ENCODE measurements around the gene KCTD21. TPM values are rescaled to one million over a fixed set of nuclear protein-coding genes. Genes with fewer than 3 reads are reported as not detected.
"Not testable (repeated sequence)": the region's sequence is repeated elsewhere in the genome, so short reads cannot be mapped to it uniquely, and the experiment has no call there.

The KCTD21 gene
- polyA plus RNA-seq, 4 donors = 4.1 to 6.5 (median 5.6) TPM

- DNase-seq (peak; percentile 69 to 79), FAIRE-seq (no peak)
- peaks cover 0 to 21% (median 7%) of the 10 kb centered on the region in 3 donors for H3K36me3 ChIP-seq (ENCODE audit: control insufficient read depth in 3 of 3, insufficient read depth in 2 of 3, low read depth in 1 of 3, low read length in 3 of 3)
- H3K4me3 ChIP-seq (ENCODE audit: low read depth in 1 of 3, low read length in 3 of 3) = no peak overlapping the region
- no peak overlapping the region for H3K27ac ChIP-seq (ENCODE audit: low read depth in 1 of 3, low read length in 2 of 3)
- H3K27me3 ChIP-seq (ENCODE audit: control insufficient read depth in 3 of 3, insufficient read depth in 3 of 3, low read length in 3 of 3) = no peaks in the 10 kb centered on the region
- WGBS, 3 donors = 97 to 100% (median 100%) methylated on average over 3 of the region's 3 CpGs
- peaks cover 0 to 7% (median 6%) of the 10 kb centered on the region in 3 donors for H3K4me1 ChIP-seq (ENCODE audit: control insufficient read depth in 3 of 3, insufficient read depth in 2 of 3, low read depth in 1 of 3, low read length in 2 of 3)
- H3K9me3 ChIP-seq (ENCODE audit: control insufficient read depth in 2 of 2, insufficient read depth in 1 of 2, low read depth in 1 of 2, low read length in 1 of 2) = no peaks in the 10 kb centered on the region
Measured at GRCh38 chr11:78228467-78228866, 40.0 kb upstream of the KCTD21 start.

- FAIRE-seq (no peak), DNase-seq (no peak)
- no peak overlapping the region for H3K4me3 ChIP-seq (ENCODE audit: low read depth in 1 of 3, low read length in 3 of 3)
- H3K36me3 ChIP-seq (ENCODE audit: control insufficient read depth in 3 of 3, insufficient read depth in 2 of 3, low read depth in 1 of 3, low read length in 3 of 3) = peaks cover 0 to 25% (median 8%) of the 10 kb centered on the region in 3 donors
- H3K9me3 ChIP-seq (ENCODE audit: control insufficient read depth in 2 of 2, insufficient read depth in 1 of 2, low read depth in 1 of 2, low read length in 1 of 2) = no peaks in the 10 kb centered on the region
- no peaks in the 10 kb centered on the region for H3K27me3 ChIP-seq (ENCODE audit: control insufficient read depth in 3 of 3, insufficient read depth in 3 of 3, low read length in 3 of 3)
- 87 to 91% (median 89%) methylated on average over 4 of the region's 4 CpGs for WGBS, 3 donors
- no peak overlapping the region for H3K27ac ChIP-seq (ENCODE audit: low read depth in 1 of 3, low read length in 2 of 3)
- peaks cover 0 to 7% (median 6%) of the 10 kb centered on the region in 3 donors for H3K4me1 ChIP-seq (ENCODE audit: control insufficient read depth in 3 of 3, insufficient read depth in 2 of 3, low read depth in 1 of 3, low read length in 2 of 3)
Measured at GRCh38 chr11:78227921-78228320, 39.5 kb upstream of the KCTD21 start.

GRCh38 chr11:78226684-78227680 lies 38.6 kb upstream of the KCTD21 start:
- WGBS, 3 donors = 83 to 85% (median 84%) methylated on average over 12 of the region's 12 CpGs
- DNase-seq (no peak), FAIRE-seq (no peak)
- peaks cover 0 to 7% (median 6%) of the 10 kb centered on the region in 3 donors for H3K4me1 ChIP-seq (ENCODE audit: control insufficient read depth in 3 of 3, insufficient read depth in 2 of 3, low read depth in 1 of 3, low read length in 2 of 3)
- H3K36me3 ChIP-seq (ENCODE audit: control insufficient read depth in 3 of 3, insufficient read depth in 2 of 3, low read depth in 1 of 3, low read length in 3 of 3) = peaks cover 0 to 29% (median 10%) of the 10 kb centered on the region in 3 donors
- H3K9me3 ChIP-seq (ENCODE audit: control insufficient read depth in 2 of 2, insufficient read depth in 1 of 2, low read depth in 1 of 2, low read length in 1 of 2) = no peaks in the 10 kb centered on the region
- no peaks in the 10 kb centered on the region for H3K27me3 ChIP-seq (ENCODE audit: control insufficient read depth in 3 of 3, insufficient read depth in 3 of 3, low read length in 3 of 3)
- H3K4me3 ChIP-seq (ENCODE audit: low read depth in 1 of 3, low read length in 3 of 3) = no peak overlapping the region
- H3K27ac ChIP-seq (ENCODE audit: low read depth in 1 of 3, low read length in 2 of 3) = no peak overlapping the region

- WGBS, 3 donors = 94 to 98% (median 96%) methylated on average over 7 of the region's 7 CpGs
- no peak overlapping the region for H3K4me3 ChIP-seq (ENCODE audit: low read depth in 1 of 3, low read length in 3 of 3)
- H3K36me3 ChIP-seq (ENCODE audit: control insufficient read depth in 3 of 3, insufficient read depth in 2 of 3, low read depth in 1 of 3, low read length in 3 of 3) = peaks cover under 1 to 47% (median 15%) of the 10 kb centered on the region in 3 donors
Measured at GRCh38 chr11:78224906-78225420, 36.5 kb upstream of the KCTD21 start.

GRCh38 chr11:78224506-78224905 lies 36.1 kb upstream of the KCTD21 start:
- H3K27ac ChIP-seq (ENCODE audit: low read depth in 1 of 3, low read length in 2 of 3) = no peak overlapping the region
- H3K4me3 ChIP-seq (ENCODE audit: low read depth in 1 of 3, low read length in 3 of 3) = no peak overlapping the region
- H3K4me1 ChIP-seq (ENCODE audit: control insufficient read depth in 3 of 3, insufficient read depth in 2 of 3, low read depth in 1 of 3, low read length in 2 of 3) = no peaks in the 10 kb centered on the region
- no peaks in the 10 kb centered on the region for H3K27me3 ChIP-seq (ENCODE audit: control insufficient read depth in 3 of 3, insufficient read depth in 3 of 3, low read length in 3 of 3)
- H3K36me3 ChIP-seq (ENCODE audit: control insufficient read depth in 3 of 3, insufficient read depth in 2 of 3, low read depth in 1 of 3, low read length in 3 of 3) = peaks cover 3 to 52% (median 15%) of the 10 kb centered on the region in 3 donors
- FAIRE-seq = no peak
- no peak for DNase-seq
- no peaks in the 10 kb centered on the region for H3K9me3 ChIP-seq (ENCODE audit: control insufficient read depth in 2 of 2, insufficient read depth in 1 of 2, low read depth in 1 of 2, low read length in 1 of 2)
- 90 to 95% (median 91%) methylated on average over 4 of the region's 4 CpGs for WGBS, 3 donors

More at GRCh38 chr11:78224906-78225420, 36.5 kb upstream of the KCTD21 start:
- DNase-seq = no peak
- Histone ChIP-seq H3K27ac (ENCODE audit: low read depth in 1 of 3, low read length in 2 of 3) (no peak overlapping the region), H3K27me3 (ENCODE audit: control insufficient read depth in 3 of 3, insufficient read depth in 3 of 3, low read length in 3 of 3) (no peaks in the 10 kb centered on the region), H3K4me1 (ENCODE audit: control insufficient read depth in 3 of 3, insufficient read depth in 2 of 3, low read depth in 1 of 3, low read length in 2 of 3) (no peaks in the 10 kb centered on the region), H3K9me3 (ENCODE audit: control insufficient read depth in 2 of 2, insufficient read depth in 1 of 2, low read depth in 1 of 2, low read length in 1 of 2) (no peaks in the 10 kb centered on the region)
- FAIRE-seq = no peak

GRCh38 chr11:78223320-78223954 lies 35.0 kb upstream of the KCTD21 start:
- Histone ChIP-seq H3K9me3 (ENCODE audit: control insufficient read depth in 2 of 2, insufficient read depth in 1 of 2, low read depth in 1 of 2, low read length in 1 of 2) (no peaks in the 10 kb centered on the region), H3K27ac (ENCODE audit: low read depth in 1 of 3, low read length in 2 of 3) (no peak overlapping the region), H3K4me3 (ENCODE audit: low read depth in 1 of 3, low read length in 3 of 3) (no peak overlapping the region), H3K36me3 (ENCODE audit: control insufficient read depth in 3 of 3, insufficient read depth in 2 of 3, low read depth in 1 of 3, low read length in 3 of 3) (peaks cover 3 to 62% (median 22%) of the 10 kb centered on the region in 3 donors), H3K27me3 (ENCODE audit: control insufficient read depth in 3 of 3, insufficient read depth in 3 of 3, low read length in 3 of 3) (no peaks in the 10 kb centered on the region), H3K4me1 (ENCODE audit: control insufficient read depth in 3 of 3, insufficient read depth in 2 of 3, low read depth in 1 of 3, low read length in 2 of 3) (no peaks in the 10 kb centered on the region)
- DNase-seq (no peak), FAIRE-seq (no peak)
- WGBS, 3 donors = 85 to 93% (median 89%) methylated on average over 9 of the region's 9 CpGs

- not testable (repeated sequence) for H3K4me1 ChIP-seq (ENCODE audit: control insufficient read depth in 3 of 3, insufficient read depth in 2 of 3, low read depth in 1 of 3, low read length in 2 of 3); H3K4me3 ChIP-seq (ENCODE audit: low read depth in 1 of 3, low read length in 3 of 3); H3K27me3 ChIP-seq (ENCODE audit: control insufficient read depth in 3 of 3, insufficient read depth in 3 of 3, low read length in 3 of 3); H3K9me3 ChIP-seq (ENCODE audit: control insufficient read depth in 2 of 2, insufficient read depth in 1 of 2, low read depth in 1 of 2, low read length in 1 of 2); H3K27ac ChIP-seq (ENCODE audit: low read depth in 1 of 3, low read length in 2 of 3); FAIRE-seq; DNase-seq
- 82 to 92% (median 89%) methylated on average over 10 of the region's 10 CpGs for WGBS, 3 donors
- peaks cover 3 to 69% (median 22%) of the 10 kb centered on the region in 3 donors for H3K36me3 ChIP-seq (ENCODE audit: control insufficient read depth in 3 of 3, insufficient read depth in 2 of 3, low read depth in 1 of 3, low read length in 3 of 3)
Measured at GRCh38 chr11:78222726-78223125, 34.3 kb upstream of the KCTD21 start.

All from small intestine (tissue), 7 donors.